GM21360 (cell line): ENCODE measurements around the gene WHRN.
A peak's percentile ranks its signal among the peaks of the same experiment; 100 is the strongest.

Experiments
- ATAC-seq: cut with Tn5 transposase; IDR thresholded peaks from one replicate; pipeline ENCODE4 v1.9.1; 2021; ENCODE audit warnings: mild to moderate bottlenecking, moderate library complexity; ENCODE audit not compliant: unreplicated experiment

WHRN gene

DNA sequence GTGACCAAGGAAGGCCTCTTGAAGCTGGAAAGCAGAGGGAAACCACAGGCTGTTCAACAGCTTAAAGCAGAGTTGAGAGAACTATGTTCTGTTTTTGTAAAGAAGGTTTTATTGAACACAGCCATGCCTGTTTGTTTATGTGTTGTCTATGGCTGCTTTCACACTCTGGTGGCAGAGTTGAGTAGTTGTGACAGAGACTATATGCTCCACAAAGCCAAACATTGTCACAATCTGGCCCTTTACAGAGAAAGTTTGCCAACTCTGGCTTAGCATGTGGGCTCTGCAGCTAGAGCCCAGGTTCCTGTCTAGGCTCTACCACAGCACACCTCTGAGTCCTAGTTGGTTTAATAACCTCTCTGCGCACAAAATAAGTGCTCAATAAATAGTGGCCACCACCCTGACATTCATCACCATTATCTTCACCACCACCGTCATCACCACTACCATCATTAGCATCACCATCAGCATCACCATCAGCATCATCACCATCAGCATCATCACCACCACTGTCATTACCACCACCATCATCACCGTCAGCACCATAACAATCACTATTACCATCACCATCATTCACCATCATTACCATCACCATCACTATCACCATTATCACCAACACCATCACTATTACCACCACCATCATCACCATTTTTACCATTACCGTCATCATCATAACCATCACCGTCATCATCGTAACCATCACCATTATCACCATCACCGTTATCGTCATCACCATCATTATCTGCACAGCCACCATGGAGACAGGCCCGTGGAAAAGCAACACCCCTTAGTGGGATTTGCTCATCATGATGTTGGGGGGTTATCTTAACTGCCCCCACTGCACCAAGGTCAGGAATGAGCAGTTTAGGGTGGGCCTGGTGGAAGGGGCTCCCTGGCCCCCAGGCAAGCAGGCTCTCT is 135.8 kb downstream of the WHRN start:
- no peak for ATAC-seq

DNA sequence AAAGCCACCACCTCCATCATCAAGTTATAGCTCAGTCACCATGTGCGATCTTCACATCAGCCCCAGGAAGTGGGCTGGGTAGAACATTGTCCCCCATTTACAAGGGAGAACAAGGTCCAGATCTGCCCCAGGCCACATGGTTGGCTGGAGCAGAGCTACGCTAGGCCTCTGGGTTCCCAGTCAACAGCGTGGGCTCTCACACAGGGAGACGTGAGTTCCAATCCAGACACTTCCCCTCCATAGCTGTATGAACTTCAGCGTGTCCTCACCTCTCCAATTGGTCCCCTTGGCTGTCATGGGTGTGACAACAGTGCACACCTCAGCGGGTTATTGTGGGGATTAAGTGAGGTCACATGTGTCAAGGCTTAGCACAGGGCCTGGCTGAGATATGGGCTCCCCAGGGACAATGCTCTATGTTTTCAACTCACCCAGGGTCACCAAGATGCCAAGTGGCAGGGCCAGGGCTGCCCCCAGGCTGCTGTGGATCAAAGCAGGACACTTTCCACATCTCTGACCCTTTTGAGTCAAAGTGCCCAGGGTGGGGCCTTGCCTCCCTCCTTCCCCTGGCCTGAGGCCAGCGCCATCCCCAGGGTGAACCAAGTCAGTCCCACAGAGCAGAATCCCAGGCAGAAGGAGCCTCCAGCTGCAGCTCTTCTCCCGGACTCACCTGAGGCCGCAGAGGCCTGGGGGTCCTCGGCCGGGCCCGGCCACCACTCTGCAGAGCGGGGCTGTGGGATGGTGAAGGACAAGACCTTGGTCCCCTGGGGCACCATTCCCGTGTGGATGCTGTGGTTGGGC is 137.3 kb downstream of the WHRN start:
- ATAC-seq: no peak

DNA sequence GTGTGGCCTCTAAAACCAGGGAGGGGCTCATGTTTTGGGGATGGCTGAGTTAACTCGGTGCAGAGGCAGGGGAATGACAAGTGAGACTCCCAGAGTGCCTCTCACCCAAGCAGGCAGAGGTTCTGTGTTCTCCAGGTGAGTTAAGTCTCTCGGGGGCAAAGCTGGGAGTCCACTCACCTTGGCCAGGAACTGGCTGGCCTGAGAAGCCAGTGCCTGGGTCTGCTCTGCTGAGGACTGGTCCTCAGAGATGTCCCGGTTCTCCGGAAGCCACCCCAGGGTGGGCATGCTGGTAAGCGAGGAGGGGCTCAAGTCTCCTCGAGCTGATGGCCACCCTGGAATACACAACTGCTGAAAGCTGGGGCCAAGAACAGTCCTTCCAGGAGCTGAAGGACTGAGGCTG is 137.9 kb downstream of the WHRN start:
- no peak for ATAC-seq

DNA sequence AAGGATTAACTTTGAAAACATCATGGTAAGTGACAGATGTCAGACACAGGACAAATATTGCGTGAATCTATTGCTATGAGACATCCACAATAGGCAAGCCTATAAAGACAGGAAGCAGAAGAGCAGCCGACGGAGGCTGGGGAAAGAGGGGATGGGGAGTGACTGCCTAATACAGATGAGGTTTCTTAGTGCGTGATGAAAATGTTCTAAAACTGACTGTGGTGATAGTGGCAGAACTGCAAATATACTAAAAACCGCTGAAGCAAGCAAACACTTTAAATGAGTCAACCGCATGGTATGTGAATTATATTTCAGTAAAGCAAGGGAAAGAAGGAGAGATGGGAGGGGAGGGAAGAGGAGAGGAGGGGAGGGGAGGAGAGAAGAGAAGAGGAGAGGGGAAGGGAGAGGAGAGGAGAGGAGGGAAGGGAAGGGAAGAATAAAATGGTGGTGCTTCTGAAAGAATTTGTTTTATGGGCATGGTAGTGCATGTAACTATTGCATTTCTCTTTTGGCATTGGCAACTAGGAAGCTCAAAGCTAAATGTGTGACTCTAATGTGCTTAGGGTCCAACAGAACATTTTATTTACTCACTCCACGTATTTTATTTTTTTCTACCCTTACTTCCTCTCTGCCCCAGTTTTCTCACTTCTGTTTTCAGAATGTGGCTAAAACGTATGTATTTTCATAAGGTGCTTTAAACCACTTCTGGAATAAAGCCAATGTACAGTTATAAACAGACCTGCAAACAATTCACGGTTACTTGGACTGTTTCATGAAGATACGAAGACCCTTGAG is 138.7 kb downstream of the WHRN start:
- ATAC-seq: peak; percentile 40

DNA sequence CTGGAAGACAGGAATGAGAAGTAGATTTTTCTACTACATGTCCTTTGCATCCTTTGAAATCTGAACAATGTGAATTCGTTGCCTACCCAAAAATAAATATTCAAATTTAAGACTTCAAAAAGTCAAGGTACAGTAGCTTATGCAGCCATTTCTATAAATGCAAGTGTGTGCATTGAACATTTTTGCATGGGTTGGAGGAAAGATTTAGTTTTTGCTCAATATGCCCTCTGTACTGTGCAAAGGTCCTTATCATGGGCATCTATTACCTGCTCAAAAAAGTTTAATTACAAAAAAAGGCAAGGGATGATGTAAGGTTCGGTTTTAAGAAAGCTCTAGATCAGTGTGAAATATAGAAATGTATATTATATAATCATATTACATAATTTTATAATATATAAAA is 140.1 kb downstream of the WHRN start:
- ATAC-seq: no peak

DNA sequence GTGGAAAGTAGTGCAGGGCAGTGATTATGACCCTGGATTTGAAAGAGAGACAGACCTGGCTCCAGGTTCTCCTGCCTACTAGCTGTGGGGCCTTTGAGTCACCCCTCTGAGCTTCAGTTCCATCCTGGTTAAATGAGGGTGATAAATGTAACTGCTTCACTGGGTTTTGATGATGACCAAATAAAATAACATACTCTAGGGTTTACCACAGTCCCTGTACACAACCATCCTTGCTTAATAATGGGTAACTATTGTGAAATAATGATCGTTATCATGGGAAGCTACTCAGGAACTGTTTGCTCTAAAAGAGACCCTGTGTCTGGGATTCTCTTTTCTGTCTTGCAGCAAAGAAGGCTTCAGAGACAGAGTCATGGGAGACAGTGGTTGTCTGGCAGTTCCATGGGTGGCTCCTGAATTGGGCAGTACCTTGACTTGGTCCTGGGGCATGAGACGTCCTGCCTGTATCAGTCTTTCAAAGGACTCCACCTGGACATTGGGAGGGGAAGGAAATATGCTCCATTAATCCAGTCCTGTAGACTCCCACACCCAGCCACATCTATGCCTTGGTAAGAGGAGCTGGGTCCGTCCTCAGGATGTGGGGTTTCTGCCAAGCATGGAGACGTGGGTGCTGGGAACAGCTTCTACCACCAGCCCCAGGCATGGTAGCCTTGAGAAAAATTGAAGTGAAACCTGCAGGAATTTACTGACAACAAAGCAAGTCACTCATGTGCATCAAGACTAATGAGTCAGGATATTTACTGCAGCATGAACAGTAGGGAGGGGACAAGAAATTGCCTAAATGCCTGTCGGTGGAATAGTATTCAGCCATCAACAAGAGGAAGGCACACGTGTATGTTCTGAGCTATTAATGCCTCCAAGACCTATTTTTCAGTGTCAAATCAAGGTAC is 140.9 kb downstream of the WHRN start:
- ATAC-seq: no peak

DNA sequence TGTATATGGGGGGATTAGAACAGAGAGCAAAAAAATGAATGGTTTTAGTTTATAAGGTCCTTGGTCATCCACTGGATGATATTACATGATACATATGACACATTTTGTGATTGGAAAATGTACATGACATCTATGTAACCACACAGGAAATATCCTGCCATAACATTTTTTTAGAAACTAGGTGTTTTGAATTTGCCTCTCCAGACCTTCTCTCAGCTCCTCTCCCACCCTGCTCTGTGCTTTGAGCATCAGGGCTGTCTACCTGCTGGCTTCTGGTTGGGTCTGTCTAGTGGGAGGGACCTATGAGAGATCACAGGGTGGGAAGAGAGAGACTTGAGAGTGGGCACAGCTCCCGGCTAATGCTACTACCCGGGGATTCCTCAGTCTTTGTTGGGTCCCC is 141.8 kb downstream of the WHRN start:
- no peak for ATAC-seq

DNA sequence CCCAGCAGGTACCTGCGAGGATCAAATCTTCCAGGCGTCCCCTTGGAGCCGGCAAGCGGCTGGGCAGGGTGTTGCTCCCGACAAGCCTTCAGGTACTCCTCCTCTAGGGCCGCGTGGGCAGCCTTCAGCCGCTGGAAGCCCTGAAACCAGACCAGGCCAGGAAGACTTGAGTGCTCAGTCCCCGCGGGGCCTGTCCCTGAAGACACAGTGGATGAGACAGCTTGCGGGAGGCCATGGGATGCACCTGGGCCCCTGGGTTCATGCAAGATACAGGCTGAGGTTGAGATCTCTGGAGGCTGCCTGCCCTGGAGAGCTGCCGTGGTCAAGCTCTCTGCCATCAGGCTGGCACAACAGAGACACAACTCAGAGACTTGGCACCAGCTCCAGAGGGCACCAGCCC is 142.9 kb downstream of the WHRN start:
- no peak for ATAC-seq

DNA sequence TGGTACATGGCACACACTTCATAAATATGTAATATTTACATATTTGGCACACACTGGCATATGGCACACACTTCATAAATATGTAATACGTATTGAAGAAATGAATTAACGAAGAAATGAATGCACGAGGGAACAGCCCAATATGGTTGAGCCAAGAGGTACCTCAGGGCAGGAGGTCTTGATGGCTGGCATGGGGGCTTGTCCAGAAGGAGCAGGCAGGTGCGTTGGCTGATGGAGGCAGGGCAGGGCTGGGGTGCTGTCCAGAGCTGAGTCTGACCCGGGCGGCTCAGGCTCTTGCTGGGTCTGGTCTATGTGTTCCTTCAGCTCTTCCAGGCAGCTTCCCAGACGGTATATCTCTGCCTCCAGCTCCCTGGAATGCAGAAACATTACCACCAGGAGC is 143.7 kb downstream of the WHRN start:
- no peak for ATAC-seq

DNA sequence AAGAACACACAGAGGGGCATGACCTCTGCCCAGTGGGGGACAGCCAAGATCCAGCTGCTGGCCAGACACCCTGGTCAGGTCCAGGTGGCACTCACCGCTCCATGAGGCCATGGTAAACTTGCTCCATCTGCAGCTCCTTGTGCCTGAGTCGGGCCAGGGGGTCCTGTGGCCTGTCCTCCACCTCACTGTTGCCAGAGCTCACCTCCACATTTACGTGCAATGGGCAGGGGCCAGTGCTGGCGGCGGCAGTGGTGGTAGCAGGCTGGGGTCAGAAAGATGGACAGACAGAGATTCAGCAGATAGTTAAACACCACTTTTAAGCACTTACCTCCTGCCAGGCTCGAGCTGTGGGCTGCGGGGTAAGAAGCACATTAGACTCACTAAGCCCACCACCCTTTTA is 145.5 kb downstream of the WHRN start:
- ATAC-seq: no peak

DNA sequence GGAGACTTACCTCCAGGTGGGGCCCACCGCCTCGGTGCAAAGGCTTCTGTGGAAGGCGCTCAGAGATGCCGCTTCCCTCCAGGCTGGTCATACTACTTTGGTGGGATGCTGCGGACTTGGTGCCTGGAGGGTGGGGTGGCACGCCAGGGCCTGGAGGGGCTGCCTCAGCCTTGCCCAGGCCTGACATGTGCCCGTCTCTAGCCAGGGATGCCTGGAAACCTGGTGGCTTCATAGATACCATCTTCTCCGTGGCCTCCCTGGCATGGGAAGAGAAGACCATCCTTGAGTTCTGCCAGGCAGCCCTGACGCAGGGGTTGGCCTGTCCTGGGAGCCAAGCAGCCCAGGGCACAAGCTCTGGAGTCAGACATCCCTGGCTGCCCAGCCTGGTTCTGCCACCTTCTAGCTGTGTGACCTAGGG is 147.4 kb downstream of the WHRN start:
- no peak for ATAC-seq

DNA sequence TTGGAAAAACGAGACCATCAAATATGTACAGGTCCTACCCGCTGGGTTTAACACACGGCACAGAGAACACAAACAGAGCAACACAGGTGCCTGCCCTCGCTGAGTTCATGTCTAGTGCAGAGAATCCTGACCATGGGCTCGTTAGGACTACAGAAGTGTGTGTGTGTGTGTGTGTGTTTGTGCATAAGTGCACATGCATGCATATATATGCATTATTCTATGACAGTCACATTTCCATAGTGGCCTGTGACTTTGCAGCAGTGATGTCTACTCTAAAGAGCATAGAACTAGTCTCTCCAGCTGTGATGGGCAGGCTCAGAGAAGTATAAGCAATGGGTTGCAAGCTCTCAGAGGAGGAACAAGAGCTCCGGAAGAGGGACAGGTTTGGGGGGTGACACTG is 147.9 kb downstream of the WHRN start:
- ATAC-seq: no peak

DNA sequence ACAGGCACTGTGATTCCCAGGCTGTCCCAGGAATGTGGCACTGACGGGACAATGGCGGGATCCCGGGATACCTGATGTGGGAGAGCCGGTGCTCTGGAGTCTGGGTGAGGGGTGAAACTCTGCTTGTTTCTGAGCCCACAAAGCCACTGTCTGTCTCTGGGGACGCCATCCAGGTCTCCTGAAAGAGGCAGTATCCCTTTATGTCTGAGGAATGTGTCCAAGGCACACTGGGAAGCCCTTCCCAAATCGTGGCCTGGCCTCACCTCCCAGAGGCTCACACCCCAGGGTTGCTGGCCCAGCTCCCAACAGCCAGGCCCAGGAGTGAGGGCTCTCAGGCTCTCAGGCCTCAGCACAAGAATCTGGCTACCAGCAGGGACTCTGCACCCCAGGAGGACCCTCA is 148.5 kb downstream of the WHRN start:
- ATAC-seq: no peak

DNA sequence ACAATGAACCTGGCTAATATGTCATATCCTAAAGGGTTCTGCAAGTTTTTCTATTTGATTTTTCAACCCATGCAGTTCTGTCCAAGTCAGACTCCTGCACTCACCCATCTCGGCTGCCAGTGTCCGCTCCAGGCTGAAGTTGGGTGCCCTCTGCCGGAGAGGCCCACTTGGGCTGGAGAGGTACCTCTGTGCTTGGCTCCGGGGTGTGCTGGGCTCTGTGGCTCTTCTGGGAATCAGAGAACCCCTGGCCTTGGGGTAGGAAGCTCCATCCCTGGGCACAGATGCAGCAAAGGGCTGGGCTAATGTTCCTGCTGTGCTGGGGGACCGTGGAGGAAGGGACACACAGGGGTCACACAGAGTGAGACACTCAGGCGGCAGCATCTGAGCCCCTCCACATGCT is 149.5 kb downstream of the WHRN start:
- ATAC-seq: no peak
